NK-92 treated with Interleukin-12 subunit alpha and Interleukin-12 subunit beta, amount 100 ng/mL, for 24 hours (cell line): ENCODE measurements around the gene COL4A4.
"Not testable (repeated sequence)": the region's sequence is repeated elsewhere in the genome, so short reads cannot be mapped to it uniquely, and the experiment has no call there.

Experiments
- DNase-seq: peaks from one replicate; lab custom pipeline; 2025; lab: John Stamatoyannopoulos, UW

The COL4A4 gene

GRCh38 chr2:227106845-227107759, 56.9 kb downstream of the COL4A4 start:
- DNase-seq, result no peak

DNA sequence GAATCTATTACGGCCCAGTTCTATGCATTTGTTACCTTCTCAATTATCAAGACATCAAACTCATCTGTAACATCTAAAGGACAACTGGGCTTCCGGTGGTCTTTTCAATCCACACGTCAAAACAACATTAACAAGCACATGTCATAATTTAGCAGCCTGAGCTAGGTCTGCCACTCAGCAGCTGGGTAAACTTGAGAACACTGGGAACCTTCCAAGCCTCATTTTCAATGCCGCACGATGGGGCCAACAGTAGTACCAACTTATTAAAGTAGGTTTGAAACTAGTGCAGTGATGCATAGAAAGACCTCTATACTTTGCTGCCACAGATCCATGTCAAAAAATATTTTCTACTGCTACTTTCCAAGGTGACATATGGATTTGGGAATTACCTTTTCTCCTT, 60.4 kb downstream of the COL4A4 start:
- DNase-seq, result no peak

DNA sequence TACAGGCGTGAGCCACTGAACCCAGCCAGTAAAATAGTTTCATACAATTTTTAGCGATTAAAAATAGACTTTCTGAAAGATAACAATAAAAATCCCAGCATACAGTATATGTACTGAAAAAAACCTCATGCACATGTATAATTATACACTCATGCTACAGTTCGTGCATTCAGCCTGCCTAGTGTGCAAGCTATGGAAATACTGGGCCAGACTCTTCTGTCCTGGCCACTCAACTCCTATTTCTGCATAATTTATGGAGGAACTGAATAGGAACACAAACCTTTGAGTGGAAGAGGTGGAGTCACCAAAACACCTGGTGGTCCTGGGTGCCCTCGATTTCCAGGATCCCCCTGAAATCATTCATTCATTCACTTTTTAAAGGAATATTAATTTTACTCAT, 64.7 kb downstream of the COL4A4 start:
- DNase-seq, result no peak

GRCh38 chr2:227098162-227098515, 65.9 kb downstream of the COL4A4 start:
- DNase-seq, result no peak

DNA sequence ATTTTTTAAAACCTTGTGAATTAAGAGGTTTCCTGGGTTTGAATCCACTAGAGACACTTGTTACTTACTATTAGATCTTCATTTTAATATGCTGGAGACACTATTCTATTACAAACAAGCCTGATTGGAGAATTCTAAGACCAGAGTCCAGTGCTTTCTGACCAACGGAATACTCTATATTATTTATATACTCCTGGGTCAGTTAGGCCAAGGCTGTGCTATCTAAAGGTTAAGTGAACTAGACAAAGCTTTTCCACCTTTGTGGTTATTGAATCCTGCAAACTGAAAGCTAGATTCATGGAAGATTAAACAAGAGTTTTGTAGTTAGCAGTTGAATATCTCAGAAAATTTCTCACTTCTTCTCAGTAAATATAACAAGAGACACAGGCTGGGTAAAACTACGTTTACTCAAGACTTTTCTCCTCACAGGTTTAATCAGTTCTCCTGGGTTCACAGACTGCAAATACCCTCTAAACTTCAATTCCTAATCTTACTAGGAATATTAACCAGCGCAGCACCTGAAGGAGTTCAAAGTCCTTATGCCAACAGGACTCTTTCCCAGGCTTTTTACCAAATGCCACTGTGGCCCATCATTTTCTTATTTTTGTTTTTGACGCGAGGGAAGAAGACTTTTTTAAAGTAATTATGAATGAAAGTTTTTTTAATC, 66.4 kb downstream of the COL4A4 start:
- no peak for DNase-seq

DNA sequence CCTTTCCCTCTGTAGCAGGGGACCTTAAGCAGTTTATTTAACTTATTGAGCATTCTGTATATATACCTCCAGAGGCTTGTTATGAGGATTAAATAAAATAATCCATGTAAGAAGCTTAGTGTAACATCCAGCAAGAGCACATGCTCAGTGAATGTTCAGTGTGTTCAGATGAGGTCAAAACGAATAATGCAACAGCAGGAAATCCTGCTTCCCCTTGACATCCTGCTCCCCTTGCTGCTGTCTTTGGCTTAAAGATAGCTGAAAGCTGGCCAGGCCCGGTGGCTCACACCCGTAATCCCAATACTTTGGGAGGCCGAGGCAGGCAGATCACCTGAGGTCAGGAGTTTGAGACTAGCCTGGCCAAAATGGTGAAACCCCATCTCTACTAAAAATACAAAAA, 68.7 kb downstream of the COL4A4 start:
- no peak for DNase-seq

- no peak for DNase-seq
Measured at GRCh38 chr2:227082286-227082685, 81.7 kb downstream of the COL4A4 start.

DNA sequence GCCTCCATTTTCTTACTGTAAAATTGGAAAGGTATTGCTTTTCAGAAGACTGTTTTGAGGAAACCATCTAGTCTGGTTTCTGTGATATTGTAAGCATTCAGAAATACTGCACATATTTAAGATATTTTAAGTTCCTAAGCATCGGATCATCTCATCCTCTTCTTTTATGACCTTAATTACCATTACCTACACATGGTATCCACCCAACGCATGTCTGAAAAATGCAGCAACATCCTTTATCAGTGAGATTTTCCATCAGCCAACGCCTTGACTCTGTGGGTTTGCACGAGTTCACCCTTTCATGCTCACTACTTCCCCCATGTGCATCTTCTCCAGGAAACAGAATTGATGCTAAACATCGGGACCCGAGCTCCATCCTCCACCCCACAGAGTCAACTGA, 84.3 kb downstream of the COL4A4 start:
- no peak for DNase-seq

DNA sequence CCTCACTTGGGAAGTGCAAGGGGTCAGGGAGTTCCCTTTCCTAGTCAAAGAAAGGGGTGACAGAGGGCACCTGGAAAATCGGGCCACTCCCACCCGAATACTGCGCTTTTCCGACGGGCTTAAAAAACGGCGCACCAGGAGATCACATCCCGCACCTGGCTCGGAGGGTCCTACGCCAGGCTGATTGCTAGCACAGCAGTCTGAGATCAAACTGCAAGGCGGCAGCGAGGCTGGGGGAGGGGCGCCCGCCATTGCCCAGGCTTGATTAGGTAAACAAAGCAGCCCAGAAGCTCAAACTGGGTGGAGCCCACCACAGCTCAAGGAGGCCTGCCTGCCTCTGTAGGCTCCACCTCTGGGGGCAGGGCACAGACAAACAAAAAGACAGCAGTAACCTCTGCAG, 98.9 kb downstream of the COL4A4 start:
- not testable (repeated sequence) for DNase-seq

DNA sequence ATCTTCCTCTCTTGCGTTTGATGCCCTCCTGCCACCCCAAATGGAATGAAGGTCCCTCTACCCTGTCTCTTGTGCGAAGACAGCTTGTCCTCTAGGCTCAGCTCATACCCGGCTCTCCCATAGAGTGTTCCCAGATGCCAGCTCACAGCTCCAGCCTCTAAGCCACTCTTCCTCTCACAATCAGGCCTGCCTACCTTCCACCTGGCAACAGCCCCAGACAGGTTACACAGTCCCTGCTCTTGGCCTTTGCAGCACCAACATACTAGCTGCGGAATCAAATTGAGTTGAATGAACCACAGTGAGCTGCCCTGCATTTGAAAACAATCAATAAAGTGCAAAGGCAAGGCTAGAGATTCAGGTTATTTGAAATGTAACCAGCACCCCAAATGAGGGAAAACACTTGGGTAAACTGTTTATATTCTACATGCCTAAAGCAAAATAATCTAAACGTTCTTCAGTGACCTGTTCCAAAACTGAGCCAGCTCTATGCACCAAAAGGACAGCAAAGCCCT, 105.1 kb downstream of the COL4A4 start:
- DNase-seq, result no peak

- DNase-seq, result no peak
Measured at GRCh38 chr2:227057743-227058447, 106.1 kb downstream of the COL4A4 start.

GRCh38 chr2:227057060-227057459, 106.9 kb downstream of the COL4A4 start:
- no peak for DNase-seq

- no peak for DNase-seq
Measured at GRCh38 chr2:227054006-227054405, 110.0 kb downstream of the COL4A4 start.

DNA sequence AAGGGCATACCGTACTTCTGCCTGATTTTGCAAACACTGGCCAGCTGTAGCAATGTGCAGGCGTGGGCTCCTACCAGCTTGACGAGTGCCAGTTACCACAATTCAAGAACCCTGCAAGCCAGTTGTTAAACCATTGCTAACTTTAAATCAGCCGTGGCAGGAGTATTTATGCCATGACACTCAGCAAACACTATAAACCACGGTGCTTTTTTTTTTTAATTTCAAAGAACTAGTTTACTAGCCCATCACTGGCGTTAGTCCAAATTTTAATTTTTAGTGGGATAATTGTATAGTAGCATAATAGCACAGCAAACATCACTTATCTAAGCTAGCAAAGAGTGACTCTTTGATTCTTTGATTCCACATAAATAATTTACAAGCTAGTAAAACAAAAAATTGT, 111.1 kb downstream of the COL4A4 start:
- no peak for DNase-seq

- no peak for DNase-seq
Measured at GRCh38 chr2:227043981-227044380, 120.0 kb downstream of the COL4A4 start.

DNA sequence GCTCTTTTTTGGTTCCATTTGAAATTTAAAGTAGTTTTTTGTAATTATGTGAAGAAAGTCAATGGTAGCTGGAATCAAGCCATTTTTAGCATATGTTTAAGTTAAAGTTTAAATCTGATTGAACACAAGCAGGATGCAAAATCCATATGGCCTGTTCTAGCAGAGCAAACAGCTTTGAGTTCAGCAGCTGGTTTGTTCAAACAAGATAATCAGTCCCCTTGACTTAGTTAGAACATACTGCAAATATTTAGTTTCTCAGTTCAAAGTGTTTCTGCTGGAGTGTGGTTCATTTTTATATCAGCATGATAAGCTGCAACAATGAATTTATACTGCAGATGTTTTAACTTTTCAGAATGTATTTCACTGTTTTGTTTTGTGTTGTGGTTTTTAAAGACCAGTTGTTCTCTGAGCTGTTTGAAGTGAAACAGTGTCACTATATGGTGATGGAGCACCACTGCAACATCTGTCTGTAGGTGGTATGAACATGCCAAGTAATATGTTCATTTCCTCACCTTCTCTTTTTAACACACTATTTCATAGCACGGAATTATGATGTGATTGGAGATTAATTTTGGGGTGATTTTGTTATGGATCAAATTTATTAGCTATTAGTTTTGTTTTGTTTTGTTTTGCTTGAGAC, 125.3 kb downstream of the COL4A4 start:
- DNase-seq, result no peak

GRCh38 chr2:227036527-227036926, 127.5 kb downstream of the COL4A4 start:
- no peak for DNase-seq

DNA sequence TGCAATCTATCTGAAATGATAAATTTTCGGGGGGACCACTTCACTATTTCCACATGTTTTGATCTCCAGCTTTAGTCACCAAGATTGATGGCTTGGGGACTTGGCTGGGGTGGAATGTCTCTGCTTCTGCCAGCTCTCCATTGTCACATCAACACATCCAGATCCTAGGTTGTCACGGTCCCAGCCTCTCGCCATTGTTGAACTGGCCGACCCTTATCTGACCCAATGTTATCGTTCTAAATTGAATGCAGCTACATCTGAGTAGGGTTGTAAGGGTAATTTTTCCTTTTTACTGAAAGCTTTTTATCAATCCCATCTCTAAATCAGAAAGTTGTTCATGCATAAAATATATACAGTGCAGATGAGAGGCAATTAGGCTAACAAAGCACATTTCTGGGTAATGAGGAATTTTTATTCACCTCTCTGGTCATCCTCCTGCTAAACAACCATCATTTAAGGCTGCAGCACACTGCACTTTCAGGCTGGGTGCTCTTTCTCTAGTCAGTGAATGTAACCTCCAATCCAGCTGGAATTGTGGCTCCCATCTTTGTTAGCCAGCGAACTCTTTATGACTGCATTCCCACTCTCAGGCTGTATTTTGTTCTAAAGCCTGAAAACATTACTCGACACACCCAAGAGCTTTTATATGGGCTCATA, 128.2 kb downstream of the COL4A4 start:
- no peak for DNase-seq

DNA sequence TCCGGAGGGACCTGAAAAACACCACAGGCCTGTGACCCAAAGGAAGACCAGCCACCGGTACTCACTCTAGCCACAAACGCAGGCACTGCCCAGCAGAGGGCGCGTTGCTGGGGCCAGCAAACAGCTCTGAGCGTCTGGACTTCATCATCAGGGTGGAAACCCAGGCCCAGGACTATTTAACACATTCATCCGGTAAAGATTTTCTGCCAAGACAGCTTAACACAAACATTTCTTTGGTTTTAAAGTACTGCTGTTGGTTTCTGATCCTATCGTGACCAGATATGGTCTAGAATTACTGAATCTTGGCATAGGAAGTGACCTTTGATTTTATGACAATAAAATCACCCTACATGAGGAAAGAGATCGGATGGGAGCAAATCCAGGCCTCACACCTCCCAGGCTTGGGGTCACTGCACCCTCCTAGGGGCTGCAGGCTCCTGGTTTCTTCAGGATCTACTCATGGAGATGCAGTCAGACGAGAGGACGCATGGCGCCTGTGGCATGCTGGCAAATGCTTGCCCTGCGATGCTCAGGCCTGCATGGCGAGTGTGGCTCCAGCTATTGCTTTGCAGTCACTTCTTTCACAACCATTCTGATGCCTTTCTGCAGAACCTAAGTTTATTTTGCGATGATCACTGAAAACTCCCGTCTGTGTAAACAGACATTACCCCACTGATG, 130.4 kb downstream of the COL4A4 start:
- DNase-seq, result peak; percentile 4

- DNase-seq, result no peak
Measured at GRCh38 chr2:227031379-227031778, 132.6 kb downstream of the COL4A4 start.

GRCh38 chr2:227030789-227031188, 133.2 kb downstream of the COL4A4 start:
- no peak for DNase-seq
